COLO668 (cell line): ENCODE results near the gene MYO1D.

Experiments
- DNase-seq: peaks from one replicate; lab custom pipeline; 2025; ENCODE audit not compliant: unreplicated experiment; lab: John Stamatoyannopoulos, UW

The MYO1D gene

DNA sequence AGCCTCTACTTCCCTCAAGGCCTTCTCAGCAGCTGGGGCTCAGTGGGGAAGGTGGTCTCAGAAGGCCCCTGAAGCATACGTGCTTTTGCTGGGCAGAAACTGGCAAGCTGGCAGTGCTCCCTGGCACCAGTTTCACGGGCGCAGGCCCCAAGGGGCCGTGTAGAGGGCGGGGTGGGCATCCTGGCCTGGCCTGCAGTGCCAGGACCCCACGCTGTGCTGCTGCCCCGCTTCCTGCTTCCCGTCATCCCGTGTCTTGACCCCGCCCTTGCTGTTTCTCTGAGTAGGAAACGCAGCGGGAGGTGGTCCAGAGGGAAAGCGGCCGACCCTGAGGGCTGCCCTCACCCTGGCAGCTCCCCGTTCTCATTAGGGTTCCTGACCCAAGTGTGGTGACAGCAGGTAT is 383.4 kb downstream of the MYO1D start:
- DNase-seq, result no peak

- DNase-seq, result no peak
Observed at GRCh38 chr17:32492648-32493289, 384.2 kb downstream of the MYO1D start.

DNA sequence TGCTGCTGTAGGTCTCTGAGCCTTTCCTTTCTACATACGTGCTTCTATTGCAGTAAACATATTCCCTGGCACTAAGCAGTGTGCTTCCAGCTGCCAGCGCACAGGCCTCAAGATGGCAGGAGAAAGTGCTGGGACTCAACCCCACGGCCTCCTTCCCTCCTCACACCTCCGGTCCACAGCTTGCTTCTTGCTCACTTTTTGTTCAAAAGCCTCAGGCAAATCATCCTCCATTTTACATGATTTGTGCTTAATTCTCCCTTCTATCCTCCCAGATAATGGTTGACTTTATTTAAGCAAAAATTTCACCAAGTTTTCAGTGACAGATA is 384.7 kb downstream of the MYO1D start:
- DNase-seq, result no peak

DNA sequence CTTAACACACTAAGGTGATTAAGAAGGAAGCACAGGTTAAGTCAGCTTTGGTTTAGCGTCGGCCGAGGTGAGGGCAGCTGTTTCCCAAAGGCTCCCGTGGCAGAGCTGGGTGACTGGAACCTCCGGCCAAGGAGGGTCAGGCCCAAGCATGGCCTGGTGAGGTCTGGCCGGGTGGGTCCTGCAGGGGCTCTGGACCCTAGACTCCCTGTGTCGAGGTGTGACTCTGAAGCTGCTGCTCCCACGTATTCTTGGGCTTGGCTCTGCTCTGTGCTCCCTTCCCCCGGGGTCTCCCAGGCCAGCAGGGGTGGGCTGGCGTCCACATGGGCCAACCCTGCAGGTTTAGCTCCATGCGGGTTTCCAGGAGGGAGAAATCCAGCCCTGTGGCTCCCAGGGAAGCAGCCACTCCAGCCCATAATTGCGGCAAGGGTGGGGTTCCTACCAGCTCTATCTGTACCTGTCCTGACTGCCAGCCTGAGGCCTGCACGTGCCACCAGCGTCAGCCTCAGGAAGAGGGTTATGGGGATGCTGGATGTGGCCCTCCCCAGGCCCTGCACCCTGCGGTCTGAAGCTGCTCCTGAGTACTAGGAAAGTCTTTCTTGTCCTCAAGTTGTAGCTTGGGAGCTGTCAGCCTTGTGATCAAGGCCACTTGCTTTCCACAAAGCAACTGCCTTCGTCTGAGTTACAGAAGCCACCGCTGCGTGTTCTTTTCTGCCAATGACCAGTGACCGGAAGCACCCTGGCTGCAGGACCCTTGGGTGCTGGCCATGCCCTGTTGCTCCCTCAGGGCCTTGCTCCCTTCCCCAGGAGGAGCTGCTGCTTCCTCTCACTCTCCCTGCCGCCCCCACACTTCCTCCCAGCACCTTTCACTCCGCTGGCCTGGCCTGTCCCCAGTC is 385.3 kb downstream of the MYO1D start:
- DNase-seq, result no peak

GRCh38 chr17:32490101-32490482 is 386.8 kb downstream of the MYO1D start:
- DNase-seq, result no peak

GRCh38 chr17:32489320-32490100 is 387.4 kb downstream of the MYO1D start:
- no peak for DNase-seq

GRCh38 chr17:32488604-32489180 is 388.2 kb downstream of the MYO1D start:
- DNase-seq, result no peak

GRCh38 chr17:32488177-32488542 is 388.8 kb downstream of the MYO1D start:
- no peak for DNase-seq

- peak; percentile 38 for DNase-seq
Observed at GRCh38 chr17:32487473-32488176, 389.3 kb downstream of the MYO1D start.

DNA sequence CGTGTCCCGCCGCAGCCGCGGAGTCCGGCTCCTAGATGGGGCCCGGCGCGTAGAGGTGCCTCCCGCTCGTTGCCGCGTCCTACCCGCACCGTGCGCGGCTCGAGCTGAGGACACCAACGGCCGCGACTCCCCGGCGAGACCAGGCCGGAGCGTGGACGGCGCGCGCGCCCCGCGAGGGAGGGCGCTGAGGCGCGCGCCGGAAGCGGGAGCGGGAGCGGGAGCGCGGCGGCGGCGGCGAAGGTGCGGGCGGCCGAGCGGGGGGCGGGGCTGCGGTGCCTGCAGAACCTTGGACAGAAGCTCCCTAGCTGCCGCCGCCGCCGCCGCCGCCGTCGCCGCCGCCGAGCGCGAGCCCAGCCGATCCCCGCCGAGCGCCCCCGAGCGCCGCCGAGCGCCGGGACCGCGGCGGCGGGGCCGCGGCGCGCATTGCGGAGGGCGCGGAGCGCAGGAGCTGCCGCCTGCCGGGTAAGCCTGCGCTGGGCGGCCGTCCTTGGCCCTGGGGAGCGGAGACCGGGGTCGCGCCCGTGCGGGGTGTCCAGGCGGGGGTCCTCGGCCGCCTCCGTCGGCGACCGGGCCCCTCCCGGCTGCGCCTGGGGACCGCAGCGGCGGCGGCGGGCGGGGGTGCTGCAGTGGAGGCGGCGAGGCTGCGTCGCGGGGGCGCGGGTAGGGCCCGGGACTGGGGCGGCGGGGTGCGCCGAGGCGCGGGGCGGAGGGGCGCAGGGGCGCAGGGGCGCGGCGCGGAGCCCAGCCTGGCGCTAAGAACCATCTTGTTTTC is 390.0 kb downstream of the MYO1D start, which contains the start of gene CDK5R1:
CDK5R1 (plus strand) TSS at position 293 of the 772 bp plus-strand sequence. CDS start 628 bp downstream, outside the sequence.
- DNase-seq, result peak; percentile 77

DNA sequence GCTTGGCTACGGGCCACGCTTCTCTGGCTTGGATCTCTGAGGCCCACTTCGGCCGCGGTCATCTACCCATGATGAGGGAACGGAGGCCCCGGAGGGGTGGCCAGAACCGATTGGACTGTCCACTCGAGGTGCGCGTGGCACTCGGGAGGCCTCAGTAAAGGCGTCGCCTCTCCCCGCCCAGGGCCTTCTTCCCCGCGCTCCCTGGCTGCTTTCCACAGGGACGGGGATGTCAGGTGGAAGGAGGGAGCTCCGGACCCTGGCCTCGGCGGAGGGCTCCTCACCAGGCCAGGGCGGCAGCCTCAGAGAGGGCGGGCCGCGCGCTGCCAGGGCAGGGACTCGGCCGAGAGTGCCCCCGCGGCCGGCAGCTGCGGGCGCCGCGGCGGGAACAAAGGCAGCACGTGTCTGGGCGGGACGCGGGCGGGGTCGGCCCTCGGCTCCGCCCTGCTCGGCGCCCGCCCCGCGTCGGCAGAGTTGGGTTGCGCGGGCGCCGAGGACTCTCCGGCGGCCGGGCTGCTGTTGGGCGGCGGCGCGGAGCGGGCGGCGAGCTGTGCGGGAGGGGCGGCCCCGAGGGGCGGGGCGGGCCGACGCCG is 390.7 kb downstream of the MYO1D start:
- peak; percentile 85 for DNase-seq

GRCh38 chr17:32485261-32486110 is 391.4 kb downstream of the MYO1D start:
- no peak for DNase-seq

- no peak for DNase-seq
Observed at GRCh38 chr17:32484628-32485027, 392.3 kb downstream of the MYO1D start.

DNA sequence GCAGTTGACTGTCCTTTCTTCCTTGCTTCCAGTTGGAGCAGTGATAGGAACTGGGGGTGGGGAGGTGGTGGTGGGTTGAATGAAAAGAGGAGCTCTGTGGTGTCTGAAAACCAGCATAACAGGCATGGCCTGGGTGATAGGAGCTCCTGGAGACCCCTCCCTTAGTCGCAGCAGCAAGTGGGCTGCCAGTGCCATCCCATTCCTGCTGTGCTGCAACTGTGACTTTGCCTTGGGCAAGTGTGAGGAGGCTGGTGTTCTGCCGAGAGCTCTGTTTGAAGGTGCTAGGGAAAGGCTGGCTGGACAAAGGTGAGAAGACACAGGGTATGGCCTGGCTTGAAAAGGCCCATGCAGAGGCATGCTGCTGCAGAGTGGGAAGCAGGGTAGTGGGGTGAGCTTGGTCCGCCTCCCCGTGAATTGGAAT is 392.9 kb downstream of the MYO1D start:
- no peak for DNase-seq

GRCh38 chr17:32483451-32484019 is 393.4 kb downstream of the MYO1D start:
- no peak for DNase-seq

- DNase-seq, result no peak
Observed at GRCh38 chr17:32482568-32483320, 394.2 kb downstream of the MYO1D start.

DNA sequence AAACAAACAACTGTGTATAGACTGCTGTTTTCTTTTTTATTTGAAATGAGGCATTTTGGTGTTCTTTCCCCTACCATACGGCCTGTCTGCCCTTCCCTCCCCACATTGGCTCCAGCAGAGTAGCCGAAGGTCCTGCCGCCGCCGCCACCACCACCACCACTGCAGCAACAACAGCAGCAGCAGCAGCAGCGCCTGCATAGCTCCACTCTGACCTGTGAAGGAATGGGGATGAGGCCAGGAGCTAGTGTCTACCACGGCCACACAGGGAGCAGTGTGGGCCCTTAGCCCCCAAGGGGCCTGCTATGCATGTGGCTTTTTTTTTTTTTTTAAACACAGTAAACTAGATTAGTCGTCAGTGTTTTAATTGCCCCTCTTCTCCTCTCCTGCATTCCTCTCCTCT is 395.7 kb downstream of the MYO1D start:
- no peak for DNase-seq
